SK-N-MC (cell line): ENCODE data around the gene FAM53B.

ENCODE experiments used
- DNase-seq: peaks from one replicate; pipeline ENCODE4 v3.0.0-alpha.2; 2011; ENCODE audit warnings: low read depth, low spot score
- H3K27ac ChIP-seq: fragments of 200-600 bp; sonication (generic); 2 replicates; pipeline ENCODE4 v1.5.1; 2016; ENCODE audit warnings: mixed run types
- H3K36me3 ChIP-seq: fragments of 200-600 bp; sonication (generic); 2 replicates; pipeline ENCODE4 v1.6.1; 2017; ENCODE audit warnings: antibody characterized with exemption, low read length, mixed read lengths; ENCODE audit not compliant: insufficient read depth
- H3K4me3 ChIP-seq: fragments of 200-600 bp; sonication (generic); 2 replicates; pipeline ENCODE4 v1.5.1; 2016
- H3K9ac ChIP-seq: fragments of 200-600 bp; sonication (generic); 2 replicates; pipeline ENCODE4 v1.8.0; 2017; ENCODE audit warnings: mixed run types, mixed read lengths; ENCODE audit not compliant: insufficient read length
- H3K9me3 ChIP-seq: fragments of 200-600 bp; sonication (generic); 2 replicates; pipeline ENCODE4 v1.6.1; 2017; ENCODE audit warnings: low read depth, mild to moderate bottlenecking, antibody characterized with exemption, low read length, moderate library complexity, mixed read lengths
- EZH2 ChIP-seq: fragments of 200-600 bp; sonication (generic); IDR thresholded peaks from one replicate; pipeline ENCODE4 v1.6.1; 2017; ENCODE audit warnings: antibody characterized with exemption
- FOXP2 ChIP-seq: optimal IDR thresholded peaks from 2 replicates; pipeline ENCODE3; 2011; ENCODE audit warnings: mild to moderate bottlenecking, moderate library complexity; ENCODE audit not compliant: insufficient read depth; ENCODE audit errors: extremely low read length, control extremely low read depth
- POLR2AphosphoS5 ChIP-seq: IDR thresholded peaks from 2 replicates; pipeline ENCODE4 v1.6.1; 2012; ENCODE audit warnings: mild to moderate bottlenecking, low read depth, low read length, borderline replicate concordance

The FAM53B gene

DNA sequence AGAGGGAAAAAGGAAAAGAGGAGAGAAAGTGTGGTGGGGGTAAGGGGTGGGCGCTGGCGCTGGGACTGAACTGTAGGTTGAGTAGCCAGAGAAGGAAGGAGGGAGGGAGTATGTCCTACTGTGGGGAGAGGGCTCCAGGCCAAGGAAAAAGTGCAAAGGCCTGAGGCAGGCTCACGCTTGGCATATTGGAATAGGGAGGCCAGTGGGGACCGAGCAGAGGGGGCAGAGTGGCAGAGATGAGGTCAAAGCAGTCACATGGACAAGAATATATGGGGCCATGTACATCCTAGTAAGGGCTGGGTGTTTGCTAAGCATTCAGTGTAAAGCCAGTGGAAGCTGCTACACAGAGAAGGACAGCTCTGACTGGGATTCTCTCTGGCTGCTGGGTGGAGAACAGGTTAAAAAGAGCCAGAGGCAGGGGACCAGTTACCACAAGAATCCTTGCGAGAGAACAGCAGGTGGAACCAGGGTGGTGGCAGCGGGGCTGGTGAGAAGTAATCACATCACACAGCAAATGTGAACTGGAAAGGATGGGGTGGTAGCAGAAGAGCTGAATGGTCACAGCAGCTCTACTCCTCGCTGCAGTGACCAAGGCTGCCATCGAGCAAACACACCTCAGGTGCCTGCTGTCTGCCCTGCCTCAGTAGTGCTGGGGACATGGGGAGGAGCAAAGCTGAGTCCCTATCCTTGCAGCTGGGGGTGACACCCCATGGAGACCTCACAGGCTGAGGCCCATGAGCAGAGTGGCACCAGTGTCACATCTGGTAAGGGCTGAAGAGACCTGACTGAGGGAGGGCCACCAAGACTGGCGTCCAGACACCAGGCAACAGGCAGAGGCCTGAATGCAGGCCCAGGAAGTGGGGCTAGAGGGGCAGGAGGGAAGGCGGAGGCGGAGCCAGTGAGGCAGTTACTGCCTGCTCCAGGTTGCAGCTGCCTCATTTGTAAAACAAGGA lies 39.5 kb downstream of the FAM53B start:
- H3K27ac ChIP-seq: no peak overlapping the region
- no peak overlapping the region for H3K9ac ChIP-seq
- no peaks in the 10 kb centered on the region; the same call in 1 of the 2 replicates for H3K36me3 ChIP-seq

DNA sequence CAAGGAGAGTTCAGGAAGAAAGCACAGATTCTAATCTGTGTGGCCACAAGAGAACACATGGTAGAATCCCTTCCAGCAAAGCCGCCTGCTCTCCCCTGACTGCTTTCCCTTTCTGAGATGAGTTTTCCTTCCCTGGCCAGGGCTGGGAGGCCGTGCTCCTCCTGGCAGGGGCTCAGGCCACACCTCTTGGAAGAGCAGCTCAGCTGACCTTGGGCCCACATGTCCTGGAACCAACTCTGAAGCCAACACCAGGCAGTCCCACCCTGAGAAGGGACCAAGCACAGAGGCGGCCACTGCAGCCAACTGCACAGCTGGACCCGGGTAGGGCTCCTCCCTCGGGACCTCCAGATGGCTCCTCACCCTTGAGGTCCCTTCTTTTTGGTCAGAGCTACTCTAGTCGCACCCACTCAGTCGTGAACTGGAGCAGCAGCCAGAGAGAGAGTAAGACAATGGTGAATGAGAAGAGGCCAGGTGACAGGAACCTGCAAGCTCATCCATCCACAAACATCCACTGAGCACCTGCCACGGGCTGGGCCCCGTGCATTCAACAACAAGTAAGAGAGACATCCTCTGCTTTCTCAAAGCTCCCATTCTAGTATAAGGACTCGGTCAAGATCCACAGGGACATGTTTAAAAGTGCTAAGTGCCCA lies 40.3 kb downstream of the FAM53B start:
- TF ChIP-seq EZH2 (no peak), FOXP2 (no peak), POLR2AphosphoS5 (no peak)
- DNase-seq: no peak
- H3K9ac ChIP-seq: no peak overlapping the region
- no peaks in the 10 kb centered on the region for H3K9me3 ChIP-seq
- H3K4me3 ChIP-seq: no peak overlapping the region
- H3K36me3 ChIP-seq: no peaks in the 10 kb centered on the region; the same call in 1 of the 2 replicates
- H3K27ac ChIP-seq: no peak overlapping the region

More for the DNA sequence above, 39.5 kb downstream of the FAM53B start:
- Histone ChIP-seq H3K4me3 (no peak overlapping the region), H3K9me3 (no peaks in the 10 kb centered on the region)
- no peak for TF ChIP-seq FOXP2
- TF ChIP-seq EZH2: no peak
- no peak for TF ChIP-seq POLR2AphosphoS5
- DNase-seq: no peak

DNA sequence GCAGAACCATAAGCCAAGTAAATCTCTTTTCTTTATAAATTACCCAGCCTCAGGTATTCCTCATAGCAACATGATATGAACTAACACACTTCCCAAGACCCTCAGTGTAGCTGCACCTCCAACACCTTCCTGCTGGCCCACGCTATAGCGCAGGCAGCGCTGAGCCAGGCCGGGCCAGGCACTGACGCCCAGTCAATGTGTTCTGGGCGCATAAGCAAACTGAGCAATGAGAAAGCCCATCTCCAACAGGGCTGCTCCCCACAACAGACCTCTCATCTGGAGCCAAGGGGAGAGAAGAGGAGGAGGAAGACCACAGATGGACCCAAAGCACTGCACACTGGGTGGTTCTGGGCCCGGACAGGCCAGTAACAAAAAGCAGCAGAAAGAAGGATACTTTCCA lies 40.8 kb downstream of the FAM53B start:
- H3K9me3 ChIP-seq: no peaks in the 10 kb centered on the region
- H3K27ac ChIP-seq: no peak overlapping the region
- H3K4me3 ChIP-seq: no peak overlapping the region
- H3K9ac ChIP-seq: no peak overlapping the region
- DNase-seq: no peak
- TF ChIP-seq FOXP2: no peak
- no peak for TF ChIP-seq EZH2
- no peaks in the 10 kb centered on the region; the same call in 1 of the 2 replicates for H3K36me3 ChIP-seq

DNA sequence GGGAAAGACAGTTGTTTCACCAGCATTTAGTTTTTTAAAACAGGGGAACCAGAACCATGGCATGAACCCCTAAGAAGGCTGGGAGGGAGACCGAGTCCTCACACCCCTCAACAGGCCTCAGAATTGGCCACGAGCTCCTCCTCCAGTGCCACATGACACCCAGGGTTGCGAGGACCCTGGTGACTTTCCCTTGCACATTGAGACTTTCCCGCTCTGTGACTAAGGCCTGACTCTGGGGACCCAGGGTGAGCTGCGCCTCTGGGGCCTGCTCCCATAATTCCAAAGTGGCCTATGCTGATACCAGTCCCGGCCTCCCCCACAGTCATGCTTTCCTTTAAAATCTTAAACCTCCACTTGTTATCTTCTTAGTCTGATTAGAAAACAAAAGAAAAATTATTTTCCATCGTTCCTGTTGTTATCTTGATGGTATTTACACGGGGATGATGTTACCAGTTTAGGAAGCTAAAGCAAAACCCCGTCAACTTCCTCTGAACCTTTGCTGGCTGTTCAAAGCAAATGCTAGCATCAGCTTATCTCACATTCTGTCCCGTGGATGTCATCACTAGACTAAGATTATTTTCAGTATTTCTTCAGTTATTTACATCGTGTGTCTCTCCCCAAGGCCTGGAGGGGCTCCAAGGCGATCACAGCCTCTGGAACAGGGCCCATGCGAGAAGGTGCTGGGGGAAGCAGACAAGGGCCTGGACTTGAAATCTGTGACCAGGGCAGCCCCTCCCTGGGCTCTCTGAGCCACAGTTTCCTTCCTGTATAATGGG lies 42.1 kb downstream of the FAM53B start:
- no peak for DNase-seq
- no peaks in the 10 kb centered on the region; the same call in 1 of the 2 replicates for H3K36me3 ChIP-seq
- TF ChIP-seq POLR2AphosphoS5: no peak
- TF ChIP-seq FOXP2: no peak
- TF ChIP-seq EZH2: no peak
- no peak overlapping the region for H3K27ac ChIP-seq
- H3K4me3 ChIP-seq: no peak overlapping the region
- H3K9ac ChIP-seq: no peak overlapping the region
- H3K9me3 ChIP-seq: no peaks in the 10 kb centered on the region

DNA sequence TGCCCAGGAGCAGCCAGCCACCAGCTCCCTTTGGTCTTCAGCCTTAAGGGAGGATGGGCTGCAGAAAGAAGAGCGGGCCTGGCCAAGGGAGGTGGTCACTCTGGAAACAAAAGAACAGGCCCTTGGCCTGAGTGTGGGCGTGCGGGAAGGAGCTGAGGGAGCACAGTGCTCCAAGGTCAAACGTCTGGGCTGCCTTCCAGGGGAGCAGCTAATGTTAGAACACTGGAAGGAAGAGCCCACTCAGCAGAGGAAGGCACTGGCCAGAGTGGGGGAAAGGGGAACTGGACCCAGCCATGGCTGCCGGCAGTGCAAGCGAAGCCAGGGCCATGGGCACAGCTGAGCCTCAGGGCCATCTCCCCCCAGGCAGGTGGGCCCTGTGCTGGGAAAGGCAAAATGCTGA lies 42.7 kb downstream of the FAM53B start:
- H3K27ac ChIP-seq: no peak overlapping the region

DNA sequence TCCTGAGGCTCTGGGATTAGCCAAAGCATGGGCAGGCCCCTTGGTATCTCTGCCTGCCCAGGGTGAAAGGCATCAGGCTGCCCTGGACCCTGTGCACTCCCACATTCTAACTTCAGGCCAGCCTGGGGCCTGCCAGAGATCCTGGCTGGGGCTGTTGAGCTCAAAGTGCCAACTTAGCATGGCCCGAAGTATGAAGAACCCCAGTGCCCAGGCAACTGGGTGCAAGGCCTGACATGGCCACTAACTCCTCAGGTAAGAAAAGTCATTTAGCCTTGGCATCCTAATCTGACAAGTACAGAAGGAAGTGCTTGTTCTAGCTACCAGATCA lies 43.2 kb downstream of the FAM53B start:
- H3K9ac ChIP-seq: no peak overlapping the region
- no peak for TF ChIP-seq POLR2AphosphoS5
- no peak for TF ChIP-seq FOXP2
- TF ChIP-seq EZH2: no peak
- H3K36me3 ChIP-seq: no peaks in the 10 kb centered on the region; the same call in 1 of the 2 replicates
- no peak overlapping the region for H3K4me3 ChIP-seq
- no peak overlapping the region for H3K27ac ChIP-seq
- no peaks in the 10 kb centered on the region for H3K9me3 ChIP-seq
- DNase-seq: no peak

More for the DNA sequence above, 42.7 kb downstream of the FAM53B start:
- no peak for DNase-seq
- Histone ChIP-seq H3K36me3 (no peaks in the 10 kb centered on the region; the same call in 1 of the 2 replicates), H3K9me3 (no peaks in the 10 kb centered on the region), H3K9ac (no peak overlapping the region), H3K4me3 (no peak overlapping the region)
- TF ChIP-seq POLR2AphosphoS5: no peak
- TF ChIP-seq EZH2: no peak
- TF ChIP-seq FOXP2: no peak

DNA sequence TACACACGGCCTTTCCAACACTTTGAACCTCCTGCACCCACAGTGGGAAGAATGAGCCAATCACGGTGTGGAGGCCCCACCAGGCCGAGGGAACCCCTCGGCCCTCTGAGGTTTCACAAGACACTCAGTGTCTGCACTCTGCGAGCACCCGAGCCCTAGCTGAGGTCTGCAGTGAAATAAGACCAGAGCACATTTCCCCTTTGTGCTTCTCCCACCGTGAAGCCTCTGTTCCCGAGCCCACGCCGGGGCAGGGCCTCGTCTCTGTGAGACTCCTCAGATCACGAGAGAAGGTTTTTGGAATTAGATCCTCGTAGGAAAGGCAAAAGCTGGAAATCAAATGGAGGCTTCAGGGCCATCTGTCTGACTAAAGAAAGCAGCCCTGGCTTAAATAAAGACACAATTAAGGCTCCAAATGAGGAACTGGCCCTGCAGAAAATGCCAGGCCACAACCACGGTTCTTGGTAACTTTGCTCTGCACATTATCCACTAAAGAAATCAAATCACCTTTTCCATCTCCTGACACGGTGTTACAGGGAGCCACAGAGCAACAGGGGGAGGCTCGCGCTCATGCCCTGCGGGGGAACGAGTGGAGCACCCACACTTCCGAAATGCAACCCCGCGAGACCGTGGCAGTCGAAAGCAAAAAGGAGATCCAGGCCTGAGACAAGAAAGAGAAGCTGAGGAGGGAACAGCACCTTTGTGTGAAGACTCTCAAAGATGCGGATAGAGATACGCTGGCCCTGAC lies 43.7 kb downstream of the FAM53B start:
- no peak overlapping the region for H3K27ac ChIP-seq
- no peak overlapping the region for H3K9ac ChIP-seq
- DNase-seq: no peak

More for the DNA sequence above, 43.7 kb downstream of the FAM53B start:
- Histone ChIP-seq H3K9me3 (no peaks in the 10 kb centered on the region), H3K36me3 (no peaks in the 10 kb centered on the region; the same call in 1 of the 2 replicates), H3K4me3 (no peak overlapping the region)
- TF ChIP-seq EZH2 (no peak), POLR2AphosphoS5 (no peak), FOXP2 (no peak)
